WTC11 (cell line): ENCODE measurements around the gene CIAO2A.

Experiments used
- CBFB ChIP-seq: sonication (generic); formaldehyde crosslinking; IDR thresholded peaks from 2 replicates; pipeline ENCODE4 v1.8.1; 2022; ENCODE audit warnings: mild to moderate bottlenecking, low read depth, missing genetic modification reagents
- CREB1 ChIP-seq: sonication (generic); formaldehyde crosslinking; IDR thresholded peaks from 2 replicates; pipeline ENCODE4 v1.8.0; 2023; ENCODE audit warnings: mild to moderate bottlenecking, missing genetic modification reagents
- CREM ChIP-seq: sonication (generic); formaldehyde crosslinking; IDR thresholded peaks from 2 replicates; pipeline ENCODE4 v1.8.1; 2022; ENCODE audit warnings: mild to moderate bottlenecking, missing genetic modification reagents, moderate library complexity
- CTCF ChIP-seq: fragments of 200-600 bp; IDR thresholded peaks from 2 replicates; pipeline ENCODE4 v1.8.0; 2022; ENCODE audit warnings: antibody characterized with exemption
- MYBL2 ChIP-seq: sonication (generic); formaldehyde crosslinking; IDR thresholded peaks from 2 replicates; pipeline ENCODE4 v1.8.1; 2023; ENCODE audit warnings: mild to moderate bottlenecking, moderate library complexity, missing genetic modification reagents
- NR1H2 ChIP-seq: sonication (generic); formaldehyde crosslinking; IDR thresholded peaks from 2 replicates; pipeline ENCODE4 v1.9.0; 2021; ENCODE audit warnings: mild to moderate bottlenecking, moderate library complexity, missing genetic modification reagents
- NR3C1 ChIP-seq: sonication (generic); formaldehyde crosslinking; conservative IDR thresholded peaks from 2 replicates; pipeline ENCODE4 v1.8.1; 2023; ENCODE audit warnings: low read depth, mild to moderate bottlenecking, missing genetic modification reagents
- OVOL2 ChIP-seq: fragments of 250-450 bp; sonication (Bioruptor Pico); IDR thresholded peaks from 2 replicates; pipeline ENCODE4 v1.9.0; 2021; ENCODE audit warnings: mild to moderate bottlenecking, borderline replicate concordance
- SMAD3 ChIP-seq: sonication (generic); formaldehyde crosslinking; IDR thresholded peaks from 2 replicates; pipeline ENCODE4 v1.8.0; 2022; ENCODE audit warnings: missing genetic modification reagents, mild to moderate bottlenecking, borderline replicate concordance
- ZMAT4 ChIP-seq: fragments of 250-450 bp; sonication (Bioruptor Pico); IDR thresholded peaks from 2 replicates; pipeline ENCODE4 v1.9.0; 2021; ENCODE audit warnings: mild to moderate bottlenecking
- ZNF138 ChIP-seq: sonication (generic); formaldehyde crosslinking; conservative IDR thresholded peaks from 2 replicates; pipeline ENCODE4 v1.8.1; 2022; ENCODE audit warnings: mild to moderate bottlenecking, moderate library complexity, missing genetic modification reagents
- TF ChIP-seq, protein P1 (sequence below): sonication (generic); formaldehyde crosslinking; IDR thresholded peaks from 2 replicates; pipeline ENCODE4 v1.8.0; 2022; ENCODE audit warnings: mild to moderate bottlenecking, missing genetic modification reagents
- TF ChIP-seq, protein P2 (sequence below): sonication (generic); formaldehyde crosslinking; IDR thresholded peaks from 2 replicates; pipeline ENCODE4 v1.8.1; 2023; ENCODE audit warnings: mild to moderate bottlenecking, missing genetic modification reagents

GRCh38 chr15:64046421-64047153 is 47.1 kb downstream of the CIAO2A start, which contains the start of gene DAPK2:
- peak; percentile 60 for TF ChIP-seq CTCF
- no peak for TF ChIP-seq SMAD3 (CRISPR knock-in tag)
- TF ChIP-seq NR1H2 (CRISPR knock-in tag) = no peak
- TF ChIP-seq ZMAT4 = no peak
- no peak for TF ChIP-seq MYBL2
- no peak for TF ChIP-seq OVOL2 (CRISPR knock-in tag)
- TF ChIP-seq, protein P1, sequence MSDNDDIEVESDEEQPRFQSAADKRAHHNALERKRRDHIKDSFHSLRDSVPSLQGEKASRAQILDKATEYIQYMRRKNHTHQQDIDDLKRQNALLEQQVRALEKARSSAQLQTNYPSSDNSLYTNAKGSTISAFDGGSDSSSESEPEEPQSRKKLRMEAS (CRISPR knock-in tag) = no peak
- no peak for TF ChIP-seq CREM
- TF ChIP-seq CBFB (CRISPR knock-in tag) = no peak
- TF ChIP-seq CREB1 (CRISPR knock-in tag) = no peak
- TF ChIP-seq, protein P2, sequence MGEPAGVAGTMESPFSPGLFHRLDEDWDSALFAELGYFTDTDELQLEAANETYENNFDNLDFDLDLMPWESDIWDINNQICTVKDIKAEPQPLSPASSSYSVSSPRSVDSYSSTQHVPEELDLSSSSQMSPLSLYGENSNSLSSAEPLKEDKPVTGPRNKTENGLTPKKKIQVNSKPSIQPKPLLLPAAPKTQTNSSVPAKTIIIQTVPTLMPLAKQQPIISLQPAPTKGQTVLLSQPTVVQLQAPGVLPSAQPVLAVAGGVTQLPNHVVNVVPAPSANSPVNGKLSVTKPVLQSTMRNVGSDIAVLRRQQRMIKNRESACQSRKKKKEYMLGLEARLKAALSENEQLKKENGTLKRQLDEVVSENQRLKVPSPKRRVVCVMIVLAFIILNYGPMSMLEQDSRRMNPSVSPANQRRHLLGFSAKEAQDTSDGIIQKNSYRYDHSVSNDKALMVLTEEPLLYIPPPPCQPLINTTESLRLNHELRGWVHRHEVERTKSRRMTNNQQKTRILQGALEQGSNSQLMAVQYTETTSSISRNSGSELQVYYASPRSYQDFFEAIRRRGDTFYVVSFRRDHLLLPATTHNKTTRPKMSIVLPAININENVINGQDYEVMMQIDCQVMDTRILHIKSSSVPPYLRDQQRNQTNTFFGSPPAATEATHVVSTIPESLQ (CRISPR knock-in tag) = no peak
- TF ChIP-seq ZNF138 = no peak
- no peak for TF ChIP-seq NR3C1
